DND-41 (cell line): ENCODE results near the gene POU2AF2.

Source experiments
- ATAC-seq: fragments of 200-7000 bp; cut with Tn5 transposase; 3 replicates; pipeline ENCODE4 v1.9.1; 2021; ENCODE audit warnings: low read depth; ENCODE audit not compliant: insufficient read depth
- DNase-seq: peaks from one replicate; pipeline ENCODE4 v3.0.0-alpha.2; 2020
- H2AFZ ChIP-seq: 2 replicates; pipeline ENCODE4 v1.6.0; 2012; ENCODE audit warnings: low read depth, low read length
- H3K27ac ChIP-seq: 2 replicates; pipeline ENCODE4 v1.5.1; 2012; ENCODE audit warnings: low read length, inconsistent platforms
- H3K27me3 ChIP-seq: fragments of 200-600 bp; sonication (generic); 2 replicates; pipeline ENCODE4 v1.6.0; 2012; ENCODE audit warnings: low read length, mild to moderate bottlenecking, inconsistent platforms; ENCODE audit not compliant: insufficient read depth, poor library complexity
- H3K36me3 ChIP-seq: 2 replicates; pipeline ENCODE4 v1.5.1; 2012; ENCODE audit warnings: low read length, inconsistent platforms; ENCODE audit not compliant: insufficient read depth
- H3K4me1 ChIP-seq: 2 replicates; pipeline ENCODE4 v1.5.1; 2012; ENCODE audit warnings: mild to moderate bottlenecking, low read length; ENCODE audit not compliant: insufficient read depth
- H3K4me2 ChIP-seq: 2 replicates; pipeline ENCODE4 v1.6.0; 2012; ENCODE audit warnings: mild to moderate bottlenecking, moderate library complexity, low read length, inconsistent platforms; ENCODE audit not compliant: insufficient read depth
- H3K4me3 ChIP-seq, 2 experiments: fragments of 200-600 bp in 1 of 2; shearing (Covaris generic) in 1 of 2; 2 replicates each; pipeline ENCODE4 v1.5.1; 2012 to 2016; ENCODE audit warnings: inconsistent platforms in 2 of 2, low read length in 2 of 2, mild to moderate bottlenecking in 2 of 2, low read depth in 1 of 2, moderate library complexity in 1 of 2
- H3K79me2 ChIP-seq: 2 replicates; pipeline ENCODE4 v1.6.0; 2012; ENCODE audit warnings: low read length, inconsistent platforms; ENCODE audit not compliant: insufficient read depth
- H3K9ac ChIP-seq: 2 replicates; pipeline ENCODE4 v1.6.0; 2012; ENCODE audit warnings: low read depth, mild to moderate bottlenecking, inconsistent platforms, low read length, moderate library complexity
- H3K9me3 ChIP-seq: 2 replicates; pipeline ENCODE4 v1.5.1; 2012; ENCODE audit warnings: low read length, moderate library complexity, mild to moderate bottlenecking, inconsistent platforms; ENCODE audit not compliant: insufficient read depth, severe bottlenecking
- H4K20me1 ChIP-seq: 2 replicates; pipeline ENCODE4 v1.6.0; 2012; ENCODE audit warnings: low read length; ENCODE audit not compliant: insufficient read depth
- EZH2 ChIP-seq: IDR thresholded peaks from 3 replicates; pipeline ENCODE4 v1.6.1; 2012; ENCODE audit warnings: borderline replicate concordance, low read depth, mild to moderate bottlenecking, moderate library complexity, low read length, inconsistent platforms; ENCODE audit not compliant: severe bottlenecking
- TF ChIP-seq, protein P1 (sequence below): IDR thresholded peaks from 2 replicates; pipeline ENCODE4 v1.5.1; 2012; ENCODE audit warnings: borderline replicate concordance, low read length, moderate library complexity, mild to moderate bottlenecking; ENCODE audit not compliant: poor library complexity, severe bottlenecking; ENCODE audit errors: extremely low read depth

POU2AF2 gene

DNA sequence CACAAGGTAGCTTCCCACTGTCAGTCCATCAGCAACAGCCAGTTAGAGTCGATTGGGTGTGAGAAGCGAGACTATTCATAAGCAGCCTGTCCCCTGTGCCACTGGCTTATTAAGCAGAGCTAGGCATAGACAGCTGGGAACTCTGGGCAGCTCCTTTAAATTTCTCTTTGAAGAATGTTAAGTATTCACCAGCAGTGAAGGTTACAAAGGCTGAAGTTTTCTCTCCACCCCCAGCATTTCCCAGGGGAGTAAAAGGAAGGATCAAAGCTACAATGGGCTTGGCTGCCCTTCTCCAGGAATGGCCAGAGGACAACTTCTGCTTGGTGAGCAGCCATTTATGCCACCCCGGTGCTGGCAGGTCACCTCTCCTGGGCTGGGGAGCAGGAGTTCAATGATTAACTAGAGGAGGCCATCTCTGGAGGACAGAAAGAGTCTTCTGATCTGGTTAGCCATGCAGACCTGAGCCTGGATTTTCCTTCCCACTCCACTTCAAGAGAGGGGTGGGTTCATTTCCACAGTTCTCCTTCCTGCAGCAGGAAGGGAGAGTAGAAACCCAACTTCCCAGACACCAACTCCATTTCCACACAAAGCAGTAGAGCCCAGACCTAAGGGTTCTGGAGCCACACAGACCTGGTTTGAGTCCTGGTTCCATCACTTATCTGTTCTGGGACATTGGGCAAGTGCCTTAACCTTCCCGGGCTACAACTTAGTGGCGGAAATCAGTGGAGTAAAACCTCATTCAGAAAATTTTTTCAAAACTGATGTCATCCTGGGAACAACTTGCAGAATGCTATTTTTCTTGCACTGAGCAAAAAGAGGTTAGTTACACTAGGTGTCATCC is 75.4 kb downstream of the POU2AF2 start:
- no peak for TF ChIP-seq EZH2
- TF ChIP-seq, protein P1, sequence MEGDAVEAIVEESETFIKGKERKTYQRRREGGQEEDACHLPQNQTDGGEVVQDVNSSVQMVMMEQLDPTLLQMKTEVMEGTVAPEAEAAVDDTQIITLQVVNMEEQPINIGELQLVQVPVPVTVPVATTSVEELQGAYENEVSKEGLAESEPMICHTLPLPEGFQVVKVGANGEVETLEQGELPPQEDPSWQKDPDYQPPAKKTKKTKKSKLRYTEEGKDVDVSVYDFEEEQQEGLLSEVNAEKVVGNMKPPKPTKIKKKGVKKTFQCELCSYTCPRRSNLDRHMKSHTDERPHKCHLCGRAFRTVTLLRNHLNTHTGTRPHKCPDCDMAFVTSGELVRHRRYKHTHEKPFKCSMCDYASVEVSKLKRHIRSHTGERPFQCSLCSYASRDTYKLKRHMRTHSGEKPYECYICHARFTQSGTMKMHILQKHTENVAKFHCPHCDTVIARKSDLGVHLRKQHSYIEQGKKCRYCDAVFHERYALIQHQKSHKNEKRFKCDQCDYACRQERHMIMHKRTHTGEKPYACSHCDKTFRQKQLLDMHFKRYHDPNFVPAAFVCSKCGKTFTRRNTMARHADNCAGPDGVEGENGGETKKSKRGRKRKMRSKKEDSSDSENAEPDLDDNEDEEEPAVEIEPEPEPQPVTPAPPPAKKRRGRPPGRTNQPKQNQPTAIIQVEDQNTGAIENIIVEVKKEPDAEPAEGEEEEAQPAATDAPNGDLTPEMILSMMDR, result no peak
- Histone ChIP-seq H3K27ac (no peak overlapping the region), H3K9me3 (no peaks in the 10 kb centered on the region), H3K79me2 (no peaks in the 10 kb centered on the region), H3K27me3 (no peaks in the 10 kb centered on the region), H3K4me1 (no peaks in the 10 kb centered on the region), H3K9ac (no peak overlapping the region), H3K36me3 (no peaks in the 10 kb centered on the region), H3K4me3 (no peak overlapping the region), H2AFZ (no peak overlapping the region), H4K20me1 (no peaks in the 10 kb centered on the region), H3K4me2 (no peak overlapping the region)
- DNase-seq, result no peak
- no peak for ATAC-seq

DNA sequence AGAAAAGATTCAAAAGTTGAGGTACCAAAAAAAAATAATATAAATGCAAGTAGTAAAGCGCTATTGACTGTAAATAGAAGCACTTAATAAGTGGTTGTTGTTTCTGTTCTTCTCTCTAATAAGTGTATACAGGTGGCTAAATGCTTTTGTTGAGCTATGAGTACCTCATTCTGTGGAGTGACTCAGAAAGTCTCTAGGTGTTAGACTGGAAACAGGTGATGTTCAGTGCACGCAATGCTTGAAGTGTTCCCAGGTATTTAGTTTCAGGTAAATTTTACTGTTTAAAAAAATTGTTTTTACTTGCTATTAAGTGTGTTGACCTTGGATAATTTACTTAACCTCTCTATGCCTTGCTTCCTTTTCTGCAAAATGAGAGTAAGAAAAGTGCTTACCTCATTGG is 77.0 kb downstream of the POU2AF2 start:
- Histone ChIP-seq H3K4me1 (no peaks in the 10 kb centered on the region), H2AFZ (no peak overlapping the region), H3K36me3 (no peaks in the 10 kb centered on the region), H4K20me1 (no peaks in the 10 kb centered on the region), H3K9me3 (no peaks in the 10 kb centered on the region), H3K4me3 (no peak overlapping the region), H3K4me2 (no peak overlapping the region), H3K79me2 (no peaks in the 10 kb centered on the region), H3K27ac (no peak overlapping the region), H3K9ac (no peak overlapping the region), H3K27me3 (no peaks in the 10 kb centered on the region)
- TF ChIP-seq EZH2, result no peak
- TF ChIP-seq, protein P1, result no peak
- DNase-seq, result no peak
- ATAC-seq, result no peak

DNA sequence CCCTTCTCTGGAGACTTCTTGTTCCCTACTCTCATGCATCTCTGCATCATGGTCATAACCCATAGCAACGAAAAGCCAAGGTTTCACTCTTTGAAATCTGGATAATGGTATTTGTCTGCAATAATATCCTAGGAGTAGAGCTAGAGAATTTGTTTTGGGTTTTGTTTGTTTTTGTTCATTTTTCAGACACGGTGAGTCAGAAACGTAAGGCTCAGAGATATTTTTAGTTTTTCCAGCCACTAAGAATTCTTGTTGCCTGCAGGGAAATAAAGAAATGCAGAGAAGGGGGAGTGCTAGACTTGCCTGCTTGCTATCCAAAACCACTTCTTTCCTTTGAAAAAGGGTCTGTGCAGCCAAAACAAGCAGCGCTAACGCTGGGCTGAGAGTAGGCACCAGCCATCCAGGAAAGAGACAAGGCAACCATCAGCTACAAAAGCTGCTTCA is 78.8 kb downstream of the POU2AF2 start:
- no peak overlapping the region for H2AFZ ChIP-seq
- H3K36me3 ChIP-seq, result no peaks in the 10 kb centered on the region
- no peaks in the 10 kb centered on the region for H3K9me3 ChIP-seq
- H3K9ac ChIP-seq, result no peak overlapping the region
- no peak for ATAC-seq
- H3K79me2 ChIP-seq, result no peaks in the 10 kb centered on the region
- H3K27me3 ChIP-seq, result no peaks in the 10 kb centered on the region
- no peaks in the 10 kb centered on the region for H3K4me1 ChIP-seq
- H4K20me1 ChIP-seq, result no peaks in the 10 kb centered on the region
- H3K27ac ChIP-seq, result no peak overlapping the region
- no peak for DNase-seq
- TF ChIP-seq, protein P1, result no peak
- no peak for TF ChIP-seq EZH2
- no peak overlapping the region for H3K4me2 ChIP-seq
- no peak overlapping the region for H3K4me3 ChIP-seq
